ENCODE measurements around the gene RNF130.

The RNF130 gene

DNA sequence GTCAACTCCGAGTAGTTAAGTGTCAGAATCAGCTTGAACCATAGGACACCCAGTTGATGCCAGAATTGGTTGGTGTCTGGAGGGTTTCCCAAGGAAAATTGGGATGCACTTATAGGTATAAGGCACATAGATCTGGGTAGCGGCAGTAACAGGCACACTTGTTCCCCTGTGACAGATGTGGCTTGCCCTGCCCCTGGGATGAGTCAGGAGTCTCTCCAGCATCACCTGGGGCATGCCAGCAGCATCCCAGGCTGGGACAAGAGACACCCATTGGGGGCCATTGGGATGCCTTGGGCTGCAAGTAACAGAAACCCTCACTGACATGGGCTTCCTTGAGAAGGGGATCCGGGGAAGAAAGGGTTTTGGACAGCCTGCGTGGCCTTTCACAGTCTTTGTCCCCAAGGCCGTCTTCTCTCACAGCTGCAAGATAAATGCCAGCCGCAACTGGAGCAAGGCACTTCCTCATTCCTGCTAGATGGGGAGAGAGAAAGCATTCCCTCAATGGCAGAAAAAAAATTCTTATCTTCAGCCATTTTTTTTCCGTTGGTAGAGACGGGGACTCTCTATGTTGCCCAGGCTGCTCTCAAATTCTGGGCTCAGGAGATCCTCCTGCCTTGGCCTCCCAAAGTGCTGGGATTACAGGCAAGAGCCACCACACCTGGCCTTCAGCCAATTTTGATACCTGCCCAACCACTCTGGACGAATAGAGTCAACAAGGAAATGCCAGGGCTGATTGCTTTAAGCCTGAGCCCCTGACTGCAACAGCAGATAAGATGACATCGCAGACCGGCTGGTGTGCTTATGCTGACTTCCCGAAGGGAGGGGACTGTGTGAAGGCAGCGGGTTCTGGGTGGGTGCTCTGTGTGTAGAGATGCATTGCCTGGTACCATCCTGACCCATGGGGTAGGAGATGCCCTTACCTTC, 13.3 kb upstream of the RNF130 start:
- no peak for DNase-seq (ENCODE audit: low spot score)

DNA sequence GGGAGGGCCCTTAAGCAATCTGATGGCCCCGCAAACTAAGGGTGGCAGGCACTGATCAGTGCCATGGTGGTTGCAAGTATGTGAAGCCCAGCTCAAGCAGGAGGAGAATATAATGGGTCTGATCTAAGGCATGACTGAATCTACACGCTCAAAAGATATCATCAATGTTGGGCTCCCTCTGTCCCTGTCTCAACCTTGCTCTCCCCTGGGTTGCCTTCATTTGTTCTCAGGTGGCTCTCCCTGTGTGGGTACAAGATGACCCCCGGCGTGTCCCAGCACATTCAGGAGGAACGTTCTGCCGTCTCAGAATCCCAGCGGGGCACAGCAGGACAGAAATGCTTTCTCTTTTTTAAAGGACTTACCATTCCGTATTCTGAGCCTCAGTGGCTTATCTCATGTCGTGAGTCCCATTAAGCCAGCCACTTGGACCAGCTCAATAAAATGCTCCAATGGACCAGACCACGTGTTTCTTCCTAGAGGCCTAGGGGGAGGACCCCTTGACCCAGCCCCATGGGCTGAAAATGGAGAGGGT, 12.0 kb upstream of the RNF130 start:
- no peak for DNase-seq (ENCODE audit: low spot score)

- DNase-seq (ENCODE audit: low spot score) = no peak
Measured at GRCh38 chr5:180082633-180083420, 11.3 kb upstream of the RNF130 start.

- no peak for DNase-seq (ENCODE audit: low spot score)
Measured at GRCh38 chr5:180081481-180081880, 9.9 kb upstream of the RNF130 start.

DNA sequence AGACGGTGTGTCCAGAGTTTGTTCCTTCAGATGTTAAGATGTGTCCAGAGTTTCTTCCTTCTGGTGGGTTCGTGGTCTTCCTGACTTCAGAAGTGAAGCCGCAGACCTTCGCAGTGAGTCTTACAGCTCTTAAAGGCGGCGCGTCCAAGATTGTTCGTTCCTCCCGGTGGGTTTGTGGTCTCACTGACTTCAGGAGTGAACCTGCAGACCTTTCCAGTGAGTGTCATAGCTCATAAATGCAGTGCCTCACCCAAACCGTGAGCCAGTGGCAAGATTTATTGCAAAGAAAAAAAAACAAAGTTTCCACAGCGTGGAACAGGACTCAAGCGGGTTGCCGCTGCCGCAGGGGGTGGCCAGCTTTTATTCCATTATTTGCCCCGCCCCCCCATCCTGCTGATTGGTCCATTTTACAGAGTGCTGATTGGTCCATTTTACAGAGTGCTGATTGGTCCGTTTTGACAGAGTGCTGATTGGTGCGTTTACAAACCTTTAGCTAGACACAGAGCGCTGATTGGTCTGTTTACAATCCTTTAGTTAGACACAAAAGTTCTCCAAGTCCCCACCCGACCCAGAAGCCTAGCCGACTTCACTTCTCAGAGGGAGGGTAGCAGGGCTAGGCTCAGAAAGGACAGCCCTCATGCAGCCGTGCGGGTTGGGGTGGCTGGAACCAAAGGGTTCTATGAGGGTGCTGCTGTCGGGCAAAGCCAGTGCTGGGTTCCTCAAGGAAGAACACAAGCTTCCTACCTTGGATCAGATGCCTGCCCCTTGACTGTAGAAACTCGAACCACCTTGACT, 9.1 kb upstream of the RNF130 start:
- no peak for DNase-seq (ENCODE audit: low spot score)

DNA sequence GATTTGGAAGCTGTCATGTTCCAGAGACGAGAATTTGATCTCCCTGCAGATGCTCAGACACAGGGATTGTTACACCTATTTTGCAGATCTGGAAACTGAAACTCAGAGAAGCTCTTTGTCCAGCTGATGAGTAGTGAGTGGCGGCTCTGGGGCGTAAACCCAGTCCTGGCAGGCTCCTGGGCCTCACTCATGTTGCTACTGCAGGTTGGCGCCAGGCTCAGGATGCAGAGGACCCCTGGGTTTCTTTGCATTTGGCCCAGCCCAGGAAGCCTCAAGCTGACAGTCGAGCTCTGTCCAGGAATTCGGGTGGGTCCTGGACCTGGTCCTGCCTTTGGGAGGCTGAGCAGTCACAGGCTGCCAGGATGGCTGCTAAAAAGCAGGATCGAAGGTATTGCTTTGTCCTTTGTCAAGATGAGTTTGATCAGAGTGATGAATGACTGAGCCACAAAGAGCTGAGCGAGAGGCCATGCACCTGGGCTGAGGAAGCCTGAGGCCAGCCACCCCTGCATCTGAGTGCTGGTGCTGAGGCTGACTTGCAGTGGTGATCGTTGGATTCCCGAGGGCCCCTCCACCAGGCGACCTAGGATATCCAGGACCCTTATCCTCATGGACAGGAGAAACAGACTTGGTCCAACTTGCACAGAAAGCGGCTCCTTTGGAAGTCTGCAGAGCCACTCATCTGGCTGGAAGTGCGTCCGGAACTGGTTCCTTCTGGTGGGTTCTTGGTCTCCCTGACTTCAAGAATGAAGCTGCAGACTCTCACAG, 8.3 kb upstream of the RNF130 start:
- DNase-seq (ENCODE audit: low spot score) = no peak

GRCh38 chr5:180078348-180078747, 6.8 kb upstream of the RNF130 start:
- DNase-seq (ENCODE audit: low spot score) = no peak

DNA sequence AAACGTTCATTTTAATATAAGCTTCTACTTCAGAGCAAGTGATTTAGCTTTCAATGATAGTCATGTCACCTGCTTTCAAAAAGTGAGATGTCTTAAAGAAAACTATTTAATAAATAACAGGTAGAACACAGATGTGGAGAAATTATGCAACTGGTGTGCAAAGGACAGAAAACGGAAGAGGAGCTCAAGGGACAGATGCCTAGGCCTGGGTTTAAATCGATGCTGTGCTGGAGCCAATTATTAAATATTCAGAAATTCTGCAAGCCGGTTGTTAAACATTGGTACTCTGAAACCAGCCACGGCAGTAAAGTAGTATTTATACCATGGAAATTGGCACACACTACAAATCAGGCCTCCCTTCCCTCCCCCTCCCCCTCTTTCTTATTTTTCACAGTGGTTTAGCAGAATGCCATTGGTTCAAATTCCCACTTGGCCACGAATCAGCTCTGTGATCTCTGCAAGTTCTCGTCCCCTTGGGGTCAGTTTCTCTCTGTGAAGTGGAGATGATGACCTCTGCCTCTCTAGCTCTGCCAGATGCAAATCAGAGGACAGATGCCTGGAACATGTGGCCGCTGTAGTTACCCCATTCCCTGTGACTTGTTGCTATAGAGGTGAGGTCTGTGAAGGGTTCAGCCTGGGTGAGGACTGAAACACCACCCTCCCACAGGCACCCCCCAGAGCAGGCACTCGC, 6.2 kb upstream of the RNF130 start:
- DNase-seq (ENCODE audit: low spot score) = no peak

GRCh38 chr5:180075703-180076102, 4.1 kb upstream of the RNF130 start:
- DNase-seq (ENCODE audit: low spot score) = no peak

DNA sequence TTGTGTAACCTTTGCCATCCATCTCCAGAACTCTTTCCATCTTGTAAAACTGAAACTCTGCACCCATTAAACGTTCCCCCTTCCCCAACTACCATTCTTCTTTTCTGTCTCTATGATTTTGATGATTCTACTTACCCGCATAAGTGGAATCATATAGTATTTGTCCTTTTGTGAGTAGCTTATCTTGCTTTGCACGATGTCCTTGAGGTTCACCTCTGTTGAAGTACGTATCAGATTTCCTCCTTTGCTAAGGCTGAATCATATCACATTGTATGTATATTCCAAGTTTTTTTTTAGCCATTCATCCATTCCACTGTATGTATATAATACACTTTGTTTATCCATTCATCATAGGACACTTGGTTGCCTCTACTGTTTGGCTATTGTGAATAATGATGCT, 2.9 kb upstream of the RNF130 start:
- DNase-seq (ENCODE audit: low spot score) = no peak

- DNase-seq (ENCODE audit: low spot score) = no peak
Measured at GRCh38 chr5:180072556-180072955, 997 bp upstream of the RNF130 start.

DNA sequence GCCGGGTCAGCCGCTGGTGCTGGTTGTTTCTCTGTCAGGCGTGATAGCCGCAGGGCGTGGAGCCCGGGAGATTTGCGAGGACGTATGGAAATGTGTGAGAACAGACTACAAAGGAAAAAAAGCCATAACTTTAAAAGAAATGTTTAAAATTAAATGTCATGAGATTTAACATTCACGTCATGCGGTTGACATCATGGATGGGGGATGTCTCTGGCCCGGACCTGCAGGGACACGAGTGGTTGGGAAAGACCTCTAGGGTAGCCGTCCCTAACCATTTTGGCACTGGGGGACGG, 643 bp upstream of the RNF130 start:
- no peak for DNase-seq (ENCODE audit: low spot score)

- peak; percentile 71 for DNase-seq (ENCODE audit: low spot score)
Measured at GRCh38 chr5:180070756-180071530, 616 bp downstream of the RNF130 start.

GRCh38 chr5:180069589-180070247, 1.8 kb downstream of the RNF130 start:
- DNase-seq (ENCODE audit: low spot score) = peak; percentile 57

DNA sequence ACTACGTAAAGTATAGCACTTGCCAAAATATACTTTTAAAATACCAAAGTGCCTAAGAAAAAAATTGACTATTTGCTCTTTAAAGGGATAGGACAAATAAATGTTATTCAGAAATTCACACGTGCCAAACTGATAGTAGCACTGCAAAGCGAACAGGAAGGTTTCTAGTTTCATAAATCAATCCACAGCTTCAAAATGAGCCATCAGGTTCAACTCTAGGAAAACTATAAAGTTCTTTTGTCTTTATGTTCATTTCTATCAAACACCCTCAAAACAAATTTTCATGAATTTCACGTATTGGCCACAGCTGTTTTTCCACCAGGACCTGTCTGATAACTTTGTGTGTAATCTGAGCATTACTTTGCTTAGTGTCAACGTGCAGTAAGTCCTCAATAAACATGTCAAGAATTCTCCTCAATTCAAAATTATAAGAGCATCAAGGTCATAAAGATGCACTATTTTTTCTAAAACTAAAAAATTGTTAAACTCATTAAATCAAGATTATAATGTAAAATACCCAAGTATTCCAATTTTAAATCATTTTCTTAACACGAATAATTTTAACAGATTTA, 3.0 kb downstream of the RNF130 start:
- DNase-seq (ENCODE audit: low spot score) = no peak

GRCh38 chr5:180067986-180068385, 3.6 kb downstream of the RNF130 start:
- no peak for DNase-seq (ENCODE audit: low spot score)

DNA sequence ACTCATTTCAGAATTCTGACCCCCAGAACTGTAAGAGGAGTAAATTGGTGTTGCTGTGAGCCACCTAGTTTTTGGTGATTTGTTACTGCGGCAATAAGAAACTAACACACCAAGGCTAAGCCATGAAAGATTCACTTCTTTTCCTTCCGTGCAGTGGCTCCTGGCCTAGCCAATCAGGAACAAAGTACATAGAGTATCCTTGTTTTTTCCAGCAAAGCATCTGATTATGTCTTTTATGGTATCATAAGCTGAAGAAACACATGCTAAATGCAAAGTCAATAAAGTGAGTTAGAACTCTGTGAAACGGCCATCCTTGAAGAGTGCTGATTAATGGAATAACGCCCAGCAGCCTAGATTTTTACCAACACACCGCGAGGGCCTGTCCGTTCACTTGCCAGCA, 11.4 kb downstream of the RNF130 start:
- DNase-seq (ENCODE audit: low spot score) = no peak

- DNase-seq (ENCODE audit: low spot score) = no peak
Measured at GRCh38 chr5:180059326-180059725, 12.2 kb downstream of the RNF130 start.

DNA sequence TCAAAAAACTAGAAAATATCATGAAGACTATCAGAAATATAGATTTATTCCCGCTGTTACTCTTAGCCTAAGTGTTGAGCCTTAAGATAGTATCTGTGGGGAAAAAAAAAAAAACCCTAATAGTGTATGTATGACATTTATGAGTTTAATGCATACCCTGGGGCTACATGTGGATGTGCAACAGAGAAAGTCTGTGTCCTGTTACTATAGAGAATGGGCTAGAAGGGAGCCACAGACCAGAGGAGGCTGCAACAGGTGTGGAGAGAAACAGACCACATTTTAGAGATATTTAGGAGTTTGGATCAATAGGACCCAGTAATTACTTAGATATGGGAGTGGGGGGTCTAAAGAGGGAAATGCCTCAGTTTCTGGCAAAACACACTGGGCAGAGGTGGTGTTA, 15.4 kb downstream of the RNF130 start:
- DNase-seq (ENCODE audit: low spot score) = no peak
